HCT116 (cell line): ENCODE measurements around the gene SLC34A3. TPM values are rescaled to one million over a fixed set of nuclear protein-coding genes. Genes with fewer than 3 reads are reported as not detected.

Source experiments
- ATAC-seq: fragments of 200-7000 bp; cut with Tn5 transposase; 2 replicates; pipeline ENCODE4 v1.9.1; 2020; ENCODE audit warnings: mild to moderate bottlenecking, moderate library complexity
- BruUV-seq: library from RNA; stranded (reverse); fragments of 400-500 nt; replicated peaks from 2 replicates; lab custom pipeline; 2021; lab: Mats Ljungman, UMichigan
- CTCF ChIA-PET: fragments of 300-600 bp; sonication (Branson Sonifier 250); formaldehyde crosslinking; loops from one replicate; lab custom pipeline; 2021; ENCODE audit warnings: antibody characterized with exemption; lab: Charles Lee
- POLR2A ChIA-PET: fragments of 300-600, 350-600 bp; sonication (Branson Sonifier 250); formaldehyde crosslinking; loops from one replicate; lab custom pipeline; 2021; ENCODE audit warnings: antibody characterized with exemption; lab: Charles Lee
- RAD21 ChIA-PET, 2 experiments: fragments of 300-600 bp; sonication (Branson Sonifier 250); formaldehyde crosslinking; loops; one replicate each; lab custom pipeline; 2023; ENCODE audit warnings: low total read pairs in 2 of 2; ENCODE audit not compliant: uncharacterized antibody in 2 of 2, unreplicated experiment in 2 of 2, low non-redundant PET in 1 of 2; lab: Charles Lee
- DNase-seq: peaks from one replicate; pipeline ENCODE4 v3.0.0-alpha.2; 2010; ENCODE audit warnings: low read depth, low spot score
- H2AFZ ChIP-seq: fragments of 200-600 bp; shearing (Covaris generic), sonication (generic); 2 replicates; pipeline ENCODE4 v1.6.1; 2017; ENCODE audit warnings: low read depth, mixed run types, mixed read lengths, antibody characterized with exemption, low read length; ENCODE audit not compliant: poor library complexity, severe bottlenecking
- H3K27ac ChIP-seq: 2 replicates; pipeline ENCODE4 v1.5.1; 2012; ENCODE audit warnings: low read depth, low read length
- H3K27me3 ChIP-seq: fragments of 200-600 bp; sonication (generic); 2 replicates; pipeline ENCODE4 v1.6.1; 2016; ENCODE audit warnings: mixed run types, low read length, mixed read lengths; ENCODE audit not compliant: insufficient read depth
- H3K36me3 ChIP-seq, 2 experiments: fragments of 200-500 bp in 1 of 2; fragments of 200-600 bp in 1 of 2; sonication (Bioruptor generic) in 1 of 2; sonication (generic) in 1 of 2; 2 replicates each; pipeline versions ENCODE4 v1.5.1 to v1.6.1; 2014 to 2016; ENCODE audit warnings: low read length in 2 of 2, inconsistent platforms in 1 of 2, mixed read lengths in 1 of 2, mixed run types in 1 of 2; ENCODE audit not compliant: insufficient read depth in 2 of 2, control insufficient read depth in 1 of 2
- H3K4me1 ChIP-seq, 2 experiments: fragments of 200-600 bp in 1 of 2; sonication (generic) in 1 of 2; 2 replicates each; pipeline versions ENCODE4 v1.5.1 to v1.6.1; 2012 to 2017; ENCODE audit warnings: low read length in 2 of 2, inconsistent platforms in 1 of 2, mild to moderate bottlenecking in 1 of 2, mixed read lengths in 1 of 2, mixed run types in 1 of 2, moderate library complexity in 1 of 2; ENCODE audit not compliant: insufficient read depth in 2 of 2, control insufficient read depth in 1 of 2
- H3K4me2 ChIP-seq: fragments of 200-600 bp; sonication (generic); 2 replicates; pipeline ENCODE4 v1.6.1; 2017; ENCODE audit warnings: mixed run types, low read length, mixed read lengths
- H3K4me3 ChIP-seq, 2 experiments: fragments of 200-600 bp in 1 of 2; sonication (generic) in 1 of 2; replicated peaks in 1 of 2; 2 replicates each; pipeline ENCODE4 v1.5.1; 2011 to 2016; ENCODE audit warnings: low read length in 2 of 2, control low read depth in 1 of 2, low read depth in 1 of 2, mild to moderate bottlenecking in 1 of 2, mixed read lengths in 1 of 2, mixed run types in 1 of 2
- H3K79me2 ChIP-seq: fragments of 200-600 bp; sonication (generic); 2 replicates; pipeline ENCODE4 v1.6.1; 2017; ENCODE audit warnings: mild to moderate bottlenecking, mixed run types, low read length, moderate library complexity, mixed read lengths; ENCODE audit not compliant: insufficient read depth
- H3K9ac ChIP-seq: fragments of 200-600 bp; sonication (generic); 2 replicates; pipeline ENCODE4 v1.6.1; 2016; ENCODE audit warnings: low read length, mixed read lengths
- H3K9me2 ChIP-seq: fragments of 200-600 bp; sonication (generic), shearing (Covaris generic); 2 replicates; pipeline ENCODE4 v1.6.1; 2017; ENCODE audit warnings: mixed run types, mild to moderate bottlenecking, moderate library complexity; ENCODE audit not compliant: insufficient read depth
- H3K9me3 ChIP-seq, 2 experiments: fragments of 200-500 bp in 1 of 2; fragments of 200-600 bp in 1 of 2; sonication (Bioruptor generic) in 1 of 2; sonication (generic) in 1 of 2; 2 replicates each; pipeline ENCODE4 v1.6.1; 2014 to 2017; ENCODE audit warnings: low read length in 2 of 2, mixed read lengths in 2 of 2, inconsistent platforms in 1 of 2, low read depth in 1 of 2, mild to moderate bottlenecking in 1 of 2, mixed run types in 1 of 2, moderate library complexity in 1 of 2; ENCODE audit not compliant: control insufficient read depth in 1 of 2, insufficient read depth in 1 of 2
- H4K20me1 ChIP-seq: fragments of 200-600 bp; sonication (generic), shearing (Covaris generic); 2 replicates; pipeline ENCODE4 v1.6.1; 2017; ENCODE audit warnings: mixed run types, mild to moderate bottlenecking, moderate library complexity; ENCODE audit not compliant: insufficient read depth
- ATF3 ChIP-seq: IDR thresholded peaks from 2 replicates; pipeline ENCODE4 v1.6.1; 2012
- CBX3 ChIP-seq: IDR thresholded peaks from 2 replicates; pipeline ENCODE4 v1.6.1; 2012; ENCODE audit warnings: low read depth
- CEBPB ChIP-seq: IDR thresholded peaks from 2 replicates; pipeline ENCODE4 v1.6.1; 2012; ENCODE audit warnings: low read depth
- ELF1 ChIP-seq: IDR thresholded peaks from 2 replicates; pipeline ENCODE4 v1.6.1; 2012; ENCODE audit warnings: low read depth, borderline replicate concordance
- EZH2 ChIP-seq: fragments of 200-600 bp; sonication (generic); IDR thresholded peaks from 2 replicates; pipeline ENCODE4 v1.6.1; 2017; ENCODE audit warnings: antibody characterized with exemption, mixed run types
- JUND ChIP-seq: IDR thresholded peaks from 2 replicates; pipeline ENCODE4 v1.6.1; 2012
- POLR2A ChIP-seq: IDR thresholded peaks from 2 replicates; pipeline ENCODE4 v1.7.0; 2011; ENCODE audit warnings: borderline replicate concordance; ENCODE audit not compliant: insufficient read depth, insufficient read length; ENCODE audit errors: extremely low read depth
- POLR2AphosphoS5 ChIP-seq: IDR thresholded peaks from 2 replicates; pipeline ENCODE4 v1.6.1; 2011; ENCODE audit warnings: mild to moderate bottlenecking, low read depth, low read length, moderate library complexity
- RAD21 ChIP-seq: IDR thresholded peaks from 2 replicates; pipeline ENCODE4 v1.6.1; 2012; ENCODE audit warnings: low read depth, mild to moderate bottlenecking
- REST ChIP-seq: IDR thresholded peaks from 2 replicates; pipeline ENCODE4 v1.6.1; 2012; ENCODE audit warnings: low read depth
- SRF ChIP-seq: IDR thresholded peaks from 2 replicates; pipeline ENCODE4 v1.6.1; 2012; ENCODE audit warnings: low read depth
- TCF7L2 ChIP-seq: IDR thresholded peaks from 2 replicates; pipeline ENCODE4 v1.7.0; 2011; ENCODE audit warnings: borderline replicate concordance, inconsistent platforms; ENCODE audit not compliant: insufficient read depth, insufficient read length; ENCODE audit errors: extremely low read depth
- YY1 ChIP-seq: IDR thresholded peaks from 2 replicates; pipeline ENCODE4 v1.6.1; 2011; ENCODE audit warnings: low read length, low read depth, moderate library complexity, mild to moderate bottlenecking; ENCODE audit not compliant: insufficient replicate concordance; ENCODE audit errors: extremely low read depth
- ZNF274 ChIP-seq: fragments of 200-500 bp; sonication (Bioruptor generic); IDR thresholded peaks from 2 replicates; pipeline ENCODE4 v1.6.1; 2014; ENCODE audit warnings: mild to moderate bottlenecking, low read depth, low read length, inconsistent platforms
- intact Hi-C: fragments of 100-400 bp; cut with micrococcal nuclease; formaldehyde crosslinking; loops from 2 replicates; pipeline ENCODE4 v1.10.0; 2022
- total RNA-seq: library from RNA; stranded (reverse); gene quantifications from one replicate; pipeline ENCODE4 v1.2.1, GENCODE V29; 2021; ENCODE audit not compliant: unreplicated experiment

Gene SLC34A3
- total RNA-seq, 1 experiment from 2014 or later, result 0.15 TPM

DNA sequence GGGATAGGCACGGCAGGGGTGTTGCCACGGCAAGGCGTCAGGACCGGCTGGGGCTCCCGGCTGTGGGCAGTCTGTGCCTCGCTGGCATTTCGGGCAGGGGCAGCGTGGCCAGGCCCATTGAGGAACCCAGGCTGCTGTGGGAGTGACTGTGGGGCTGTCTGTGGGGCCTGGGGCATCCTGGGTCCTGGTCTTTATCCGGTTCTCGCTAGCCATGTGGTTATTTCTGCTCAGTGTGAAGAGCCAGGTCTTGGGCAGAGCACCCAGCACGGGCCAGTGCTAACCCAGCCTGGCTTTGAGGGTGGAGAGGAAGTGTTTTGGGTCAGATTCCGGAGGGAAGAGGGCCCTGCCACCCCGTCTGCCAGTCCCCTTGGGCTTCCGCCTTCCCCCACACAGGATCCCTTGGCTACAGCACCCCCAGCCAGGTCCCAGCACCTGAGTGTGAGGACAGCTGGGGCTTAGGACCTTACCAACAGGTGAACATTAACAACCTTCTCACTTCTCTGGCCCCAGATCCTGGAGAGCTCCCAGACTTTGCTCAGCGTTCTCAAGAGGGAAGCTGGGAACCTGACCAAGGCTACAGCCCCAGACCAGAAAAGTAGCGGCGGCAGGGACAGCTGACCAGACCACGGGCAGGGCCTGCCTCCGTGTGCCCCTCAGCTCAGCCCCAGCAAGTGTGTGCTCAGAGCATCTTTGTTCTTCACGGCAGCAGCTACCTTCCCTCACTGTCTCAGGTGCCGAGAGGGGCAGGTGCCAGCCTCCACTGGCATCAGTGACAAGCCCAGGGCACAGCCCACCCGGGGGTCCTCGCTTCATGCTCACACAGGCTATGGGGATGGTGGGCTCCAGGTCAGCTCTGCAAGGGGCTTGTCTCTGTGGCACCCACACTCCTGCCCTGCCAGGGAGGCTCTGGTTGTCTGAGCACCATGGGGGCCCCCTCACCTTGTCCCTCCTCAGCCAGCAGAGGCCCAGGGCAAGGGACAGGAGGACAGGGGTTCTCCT is 41.1 kb upstream of the SLC34A3 start:
- Histone ChIP-seq H2AFZ (no peak overlapping the region), H3K4me2 (peak overlapping the region; percentile 98), H3K4me3 (peak overlapping the region; percentile 98 to 100), H3K9ac (peak overlapping the region; percentile 94), H3K4me1 (peaks cover 17 to 37% of the 10 kb centered on the region in 2 experiments), H3K79me2 (peaks cover 60% of the 10 kb centered on the region), H3K36me3 (peaks cover 0 to 23% of the 10 kb centered on the region in 2 experiments; a peak in 1 of 4 replicates), H3K9me3 (no peaks in the 10 kb centered on the region), H3K27me3 (no peaks in the 10 kb centered on the region), H3K9me2 (no peaks in the 10 kb centered on the region), H3K27ac (peak overlapping the region; percentile 99), H4K20me1 (no peaks in the 10 kb centered on the region)
- DNase-seq (no peak), ATAC-seq (no peak)
- intact Hi-C loops, result loop anchor here (5.0 kb wide), 1 partner anchor 38 kb away; the partner anchor contains the start of genes CYSRT1 and RNF224
- BruUV-seq, result TSS peak; percentile 88
- ChIA-PET CTCF (interaction anchor here (0.8 to 1.7 kb wide), 11 partner anchors 11 to 103 kb away, joined by 3 to 17 read pairs (median 4); partner anchors contain the start of genes MAN1B1, NELFB, RNF224 and TPRN), POLR2A (interaction anchor here (0.8 to 3.5 kb wide), 14 partner anchors 9 to 60 kb away, joined by 3 to 20 read pairs (median 5); partner anchors contain the start of genes NDOR1, RNF224, TMEM203 and TPRN), RAD21 (interaction anchor here (0.7 to 1.6 kb wide), 7 partner anchors 11 to 47 kb away, joined by 3 to 9 read pairs (median 3); partner anchors contain the start of genes RNF224 (in 2 of the 2) and TPRN (in 1 of the 2))
- TF ChIP-seq REST, result no peak
- no peak for TF ChIP-seq TCF7L2
- TF ChIP-seq ATF3, result no peak
- TF ChIP-seq ELF1, result no peak
- no peak for TF ChIP-seq POLR2A
- TF ChIP-seq RAD21, result no peak
- TF ChIP-seq ZNF274, result no peak
- TF ChIP-seq CEBPB, result no peak
- TF ChIP-seq JUND, result no peak
- no peak; the same call in 1 of the 2 replicates for TF ChIP-seq POLR2AphosphoS5
- no peak for TF ChIP-seq EZH2
- TF ChIP-seq SRF, result no peak
- no peak for TF ChIP-seq CBX3
- no peak for TF ChIP-seq YY1
